GM18498 (cell line): ENCODE data around the gene RGS5.

Experiments
- ATAC-seq: cut with Tn5 transposase; IDR thresholded peaks from one replicate; pipeline ENCODE4 v1.9.1; 2021; ENCODE audit warnings: mild to moderate bottlenecking, moderate library complexity; ENCODE audit not compliant: unreplicated experiment

Gene RGS5

GRCh38 chr1:163147019-163147418, 55.7 kb downstream of the RGS5 start:
- ATAC-seq = no peak

DNA sequence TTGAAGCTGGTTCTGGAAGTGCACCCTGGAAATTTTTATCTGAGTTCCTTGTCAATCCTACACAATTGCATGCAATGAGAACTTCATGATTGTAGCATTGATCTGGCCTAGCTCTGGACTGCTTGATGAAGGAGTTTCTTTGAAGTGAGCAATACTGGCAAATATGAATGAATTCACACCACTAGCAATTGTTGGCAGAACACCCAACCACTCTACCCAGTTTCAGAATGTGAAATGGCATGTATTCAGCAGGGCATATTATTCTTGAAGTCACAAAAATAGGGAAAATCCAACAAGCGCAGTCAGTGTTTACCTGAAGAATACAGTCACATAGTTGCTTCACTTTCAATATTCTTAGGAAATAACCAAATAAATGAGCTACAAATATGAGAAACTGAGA, 57.3 kb downstream of the RGS5 start:
- no peak for ATAC-seq

- ATAC-seq = no peak
These were observed 58.3 kb downstream of the RGS5 start for GRCh38 chr1:163144418-163144817.

DNA sequence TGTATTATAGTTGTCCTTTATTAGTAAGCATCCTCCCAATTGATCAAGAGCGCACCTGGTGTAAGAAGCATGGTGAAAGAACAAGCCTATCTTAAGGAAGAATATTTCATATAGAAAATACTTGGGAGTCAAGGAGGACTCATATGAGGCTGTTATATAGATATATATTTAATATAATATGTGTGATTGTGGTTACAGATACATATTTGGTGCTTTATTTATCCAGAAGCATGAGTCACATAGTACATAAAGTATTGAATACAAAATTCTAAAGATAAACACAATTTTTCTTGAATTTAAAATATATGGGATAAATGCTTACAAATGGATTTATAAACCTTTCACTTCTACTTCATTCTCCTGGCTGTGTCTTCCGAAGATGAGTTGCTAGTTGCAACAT, 60.6 kb downstream of the RGS5 start:
- no peak for ATAC-seq

DNA sequence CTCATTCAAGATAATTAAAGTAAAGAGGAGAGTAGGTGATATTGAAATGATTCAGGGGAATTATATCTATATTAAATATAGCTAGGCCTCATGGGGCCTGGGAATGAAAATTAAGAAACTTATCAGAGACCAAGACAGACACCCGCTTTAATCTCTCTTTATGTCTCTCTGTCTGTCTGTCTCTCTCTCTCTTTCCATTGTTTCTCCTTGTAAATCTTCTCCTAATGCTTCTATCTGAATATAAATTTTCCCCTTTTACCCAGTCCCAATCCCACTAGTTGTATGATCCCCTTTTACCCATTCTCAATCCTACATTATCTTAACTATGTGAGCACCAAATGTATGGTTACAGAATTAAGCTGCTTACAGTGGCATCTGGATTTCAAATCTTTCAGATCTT, 61.2 kb downstream of the RGS5 start:
- no peak for ATAC-seq

- ATAC-seq = no peak
These were observed 65.0 kb downstream of the RGS5 start for GRCh38 chr1:163137556-163138265.

GRCh38 chr1:163131981-163132380, 70.7 kb downstream of the RGS5 start:
- no peak for ATAC-seq

DNA sequence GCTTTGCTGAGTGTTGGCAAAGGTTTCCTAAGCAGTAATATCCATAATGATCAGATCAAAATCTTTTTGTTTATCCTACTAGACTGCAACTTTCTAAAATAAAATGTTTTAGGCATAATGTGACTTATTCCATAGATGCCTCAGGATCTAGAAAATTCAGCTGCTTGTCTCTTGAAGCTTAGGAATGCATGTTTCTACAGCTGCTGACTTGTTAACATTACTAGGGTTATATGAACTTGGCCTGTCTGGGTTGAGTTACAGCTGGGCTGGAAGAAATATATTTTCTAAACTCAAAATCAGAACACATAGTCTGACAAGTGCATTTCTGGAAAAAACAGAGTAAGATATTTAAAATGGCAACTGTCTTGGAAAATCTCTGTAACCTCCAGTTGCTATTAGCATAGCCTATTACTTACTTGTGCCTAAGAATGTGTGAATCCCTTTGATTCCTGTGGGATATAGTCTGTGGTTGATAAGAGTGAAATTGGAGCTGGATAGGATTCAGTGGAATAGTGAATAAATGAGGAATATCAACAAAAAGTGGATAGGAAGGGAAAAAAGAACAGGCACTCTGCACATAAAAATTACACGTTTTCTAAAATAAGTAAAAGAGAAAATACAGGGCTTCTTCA, 72.4 kb downstream of the RGS5 start:
- ATAC-seq = no peak

GRCh38 chr1:163128282-163128681, 74.4 kb downstream of the RGS5 start:
- no peak for ATAC-seq

DNA sequence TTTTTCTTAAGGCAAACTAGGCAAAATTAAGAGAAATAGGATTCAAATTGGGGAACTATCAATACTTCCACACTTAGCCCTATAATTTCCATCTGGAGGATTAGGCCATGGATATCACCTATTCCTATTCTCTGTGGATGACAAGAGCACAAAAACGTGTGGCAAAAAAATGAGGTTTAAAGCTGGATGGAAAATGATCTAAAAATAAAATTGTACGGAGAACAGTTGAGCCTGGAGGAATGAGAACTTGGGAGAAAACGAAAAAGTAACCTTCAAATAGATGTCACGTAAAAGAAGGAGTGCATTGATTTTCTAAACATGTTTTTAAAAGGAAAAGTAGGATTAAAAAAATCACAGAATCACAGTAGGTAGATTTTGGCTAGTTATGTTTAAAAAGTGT, 77.9 kb downstream of the RGS5 start:
- ATAC-seq = no peak

GRCh38 chr1:163120372-163120771, 82.3 kb downstream of the RGS5 start:
- ATAC-seq = no peak

DNA sequence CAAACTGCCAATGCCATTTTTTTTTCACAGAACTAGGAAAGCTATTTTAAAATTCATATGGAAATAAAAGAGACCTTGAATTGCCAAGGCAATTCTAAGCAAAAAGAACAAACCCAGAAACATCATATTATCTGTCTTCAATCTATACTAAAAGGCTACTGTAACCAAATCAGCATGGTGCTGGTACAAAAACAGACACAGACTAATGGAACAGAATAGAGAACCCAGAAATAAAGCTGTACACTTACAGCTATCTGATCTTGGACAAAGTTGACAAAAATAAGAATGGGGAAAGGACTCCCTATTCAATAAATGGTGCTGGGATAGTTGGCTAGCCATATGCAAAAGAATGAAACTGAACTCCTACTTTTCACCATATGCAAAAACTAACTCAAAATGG, 83.0 kb downstream of the RGS5 start:
- no peak for ATAC-seq

- ATAC-seq = no peak
These were observed 86.8 kb downstream of the RGS5 start for GRCh38 chr1:163115887-163116286.

DNA sequence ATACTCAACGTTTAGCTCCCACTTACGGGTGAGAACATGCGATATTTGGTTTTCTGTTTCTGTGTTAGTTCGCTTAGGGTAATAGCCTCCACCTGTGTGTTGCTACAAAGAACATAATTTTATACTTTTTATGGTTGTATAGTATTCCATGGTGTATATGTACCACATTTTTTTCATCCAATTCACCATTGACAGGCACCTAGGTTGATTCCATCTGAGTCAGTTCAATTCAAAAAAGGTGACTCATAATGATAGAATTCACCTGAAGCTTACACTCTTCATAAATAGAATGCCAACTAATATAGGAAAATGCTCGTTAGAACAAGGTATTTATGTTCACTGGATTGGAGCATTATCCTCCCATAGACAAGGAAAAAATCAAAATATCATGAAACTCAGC, 95.1 kb downstream of the RGS5 start:
- ATAC-seq = no peak

DNA sequence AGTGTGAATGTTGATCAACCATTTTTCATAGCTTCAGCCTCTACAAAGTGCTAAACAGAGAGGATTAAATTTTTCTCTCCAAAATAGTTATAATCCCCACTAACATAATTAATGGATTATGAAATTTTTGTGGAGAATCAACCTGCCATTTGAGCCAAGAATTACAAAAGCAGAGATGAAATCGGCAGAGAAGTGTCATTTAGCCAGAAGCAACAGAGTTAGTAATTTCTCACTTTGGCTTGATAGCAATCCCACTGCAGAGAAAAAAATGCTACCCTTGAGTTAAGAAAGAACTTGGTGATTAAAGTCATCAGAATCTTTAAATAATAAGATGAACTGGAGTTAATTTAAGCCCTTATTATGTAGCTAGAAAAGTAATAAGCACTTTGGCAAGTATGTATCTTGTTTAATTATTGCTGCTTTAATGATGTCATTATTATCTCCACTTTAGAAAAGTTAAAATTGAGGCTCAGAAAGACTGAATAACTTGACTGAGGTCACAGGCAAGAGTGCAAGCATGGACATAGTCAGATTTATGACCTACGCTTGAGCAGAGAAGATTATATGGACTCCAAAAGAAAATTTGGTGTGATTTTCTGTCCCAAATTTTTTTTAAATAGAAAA, 96.2 kb downstream of the RGS5 start:
- ATAC-seq = no peak

- ATAC-seq = no peak
These were observed 98.2 kb downstream of the RGS5 start for GRCh38 chr1:163104385-163105099.

DNA sequence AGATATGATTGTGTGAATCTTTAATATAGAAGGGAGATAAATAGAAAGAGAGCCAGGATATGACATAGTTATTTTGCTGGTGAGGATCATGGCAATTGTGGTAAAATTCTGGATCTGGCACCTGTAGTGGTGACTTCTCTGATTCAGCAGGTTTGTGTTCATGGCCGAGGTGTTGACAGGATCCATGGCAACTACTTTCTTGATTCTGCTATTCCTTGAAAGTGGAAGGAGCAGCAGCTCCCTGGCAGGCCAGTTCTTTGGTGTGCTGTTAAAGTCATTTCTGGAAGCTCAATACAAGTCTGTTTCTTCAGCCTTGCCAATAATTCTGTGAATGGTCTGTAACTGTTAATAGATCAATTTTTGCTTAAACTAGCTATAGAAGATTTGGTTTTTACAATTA, 100.1 kb downstream of the RGS5 start:
- no peak for ATAC-seq

DNA sequence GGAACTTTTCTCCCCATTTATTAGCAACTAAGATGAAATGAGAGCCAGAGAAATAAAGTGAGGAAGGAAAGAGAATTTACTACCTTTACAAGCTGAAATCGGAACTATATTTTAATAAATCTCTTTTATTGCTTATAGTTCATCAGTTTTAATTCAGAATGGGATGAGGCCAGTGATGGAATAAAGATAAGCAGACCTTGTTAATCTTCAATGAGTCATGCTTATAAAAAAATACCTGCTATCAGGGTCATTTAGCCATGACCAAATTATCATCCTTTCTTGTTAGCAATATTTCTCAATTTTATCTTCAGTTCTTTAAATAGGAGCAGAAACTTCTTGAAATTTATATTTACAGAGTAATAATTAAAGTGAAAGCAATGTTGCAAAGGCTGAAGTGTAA, 107.5 kb downstream of the RGS5 start:
- ATAC-seq = no peak

GRCh38 chr1:163094589-163094988, 108.1 kb downstream of the RGS5 start:
- ATAC-seq = no peak

- ATAC-seq = no peak
These were observed 108.5 kb downstream of the RGS5 start for GRCh38 chr1:163094182-163094581.

DNA sequence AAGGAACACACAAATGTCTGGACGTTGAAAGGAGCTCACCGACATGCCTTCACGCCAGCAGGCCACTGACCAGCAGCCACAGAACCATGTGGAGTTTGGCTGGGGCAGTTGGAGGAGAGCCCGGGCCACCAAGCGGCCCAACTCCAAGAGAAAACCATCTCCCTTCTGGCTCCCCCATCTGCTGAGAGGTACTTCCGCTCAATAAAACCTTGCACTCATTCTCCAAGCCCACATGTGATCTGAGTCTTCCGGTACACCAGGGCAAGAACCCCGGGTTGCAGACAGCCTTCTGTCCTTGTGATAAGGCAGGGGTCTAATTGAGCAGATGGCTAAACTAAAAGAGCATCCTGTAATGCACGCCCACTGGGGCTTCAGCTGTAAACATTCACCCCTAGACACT, 109.1 kb downstream of the RGS5 start:
- ATAC-seq = no peak

- ATAC-seq = no peak
These were observed 109.5 kb downstream of the RGS5 start for GRCh38 chr1:163093169-163093568.
